WI38 (cell line): ENCODE measurements around the gene LRRFIP2.
A peak's percentile ranks its signal among the peaks of the same experiment; 100 is the strongest.

ENCODE experiments used
- H3K4me3 ChIP-seq: 2 replicates; pipeline ENCODE4 v1.5.1; 2011; ENCODE audit warnings: low read depth, mild to moderate bottlenecking, control low read depth, low read length
- TF ChIP-seq, protein P1 (sequence below): IDR thresholded peaks from 2 replicates; pipeline ENCODE4 v1.5.1; 2012; ENCODE audit warnings: low read depth, mild to moderate bottlenecking, control low read depth, low read length

LRRFIP2 gene

DNA sequence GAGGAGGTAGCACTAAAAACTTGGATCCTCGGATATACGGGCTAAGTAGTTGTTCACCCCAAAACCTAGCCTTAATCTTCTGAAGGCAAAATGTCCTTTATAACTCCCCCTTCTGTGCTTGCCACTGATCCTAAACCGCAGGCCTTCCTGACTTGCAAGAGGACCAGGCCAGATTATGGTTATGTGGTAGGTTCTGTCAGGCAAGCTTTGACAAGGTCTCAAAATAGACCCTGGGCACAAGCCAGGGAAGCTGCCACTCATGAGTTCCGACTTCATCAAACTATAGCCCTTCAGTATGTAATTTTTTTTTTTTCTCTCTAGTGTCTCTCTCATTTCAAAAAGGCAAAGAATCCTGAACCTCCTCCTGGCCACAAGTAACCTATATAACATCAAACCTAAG is 3.2 kb downstream of the LRRFIP2 start:
- TF ChIP-seq, protein P1, sequence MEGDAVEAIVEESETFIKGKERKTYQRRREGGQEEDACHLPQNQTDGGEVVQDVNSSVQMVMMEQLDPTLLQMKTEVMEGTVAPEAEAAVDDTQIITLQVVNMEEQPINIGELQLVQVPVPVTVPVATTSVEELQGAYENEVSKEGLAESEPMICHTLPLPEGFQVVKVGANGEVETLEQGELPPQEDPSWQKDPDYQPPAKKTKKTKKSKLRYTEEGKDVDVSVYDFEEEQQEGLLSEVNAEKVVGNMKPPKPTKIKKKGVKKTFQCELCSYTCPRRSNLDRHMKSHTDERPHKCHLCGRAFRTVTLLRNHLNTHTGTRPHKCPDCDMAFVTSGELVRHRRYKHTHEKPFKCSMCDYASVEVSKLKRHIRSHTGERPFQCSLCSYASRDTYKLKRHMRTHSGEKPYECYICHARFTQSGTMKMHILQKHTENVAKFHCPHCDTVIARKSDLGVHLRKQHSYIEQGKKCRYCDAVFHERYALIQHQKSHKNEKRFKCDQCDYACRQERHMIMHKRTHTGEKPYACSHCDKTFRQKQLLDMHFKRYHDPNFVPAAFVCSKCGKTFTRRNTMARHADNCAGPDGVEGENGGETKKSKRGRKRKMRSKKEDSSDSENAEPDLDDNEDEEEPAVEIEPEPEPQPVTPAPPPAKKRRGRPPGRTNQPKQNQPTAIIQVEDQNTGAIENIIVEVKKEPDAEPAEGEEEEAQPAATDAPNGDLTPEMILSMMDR = no peak
- H3K4me3 ChIP-seq = no peak overlapping the region

- no peak overlapping the region for H3K4me3 ChIP-seq
Observed at GRCh38 chr3:37170513-37170912, 3.9 kb downstream of the LRRFIP2 start.

GRCh38 chr3:37170060-37170459 is 4.3 kb downstream of the LRRFIP2 start:
- TF ChIP-seq, protein P1 = no peak
- H3K4me3 ChIP-seq = peak overlapping the region; percentile 3; the same call in 1 of the 2 replicates

More at GRCh38 chr3:37170513-37170912, 3.9 kb downstream of the LRRFIP2 start:
- TF ChIP-seq, protein P1 = no peak

DNA sequence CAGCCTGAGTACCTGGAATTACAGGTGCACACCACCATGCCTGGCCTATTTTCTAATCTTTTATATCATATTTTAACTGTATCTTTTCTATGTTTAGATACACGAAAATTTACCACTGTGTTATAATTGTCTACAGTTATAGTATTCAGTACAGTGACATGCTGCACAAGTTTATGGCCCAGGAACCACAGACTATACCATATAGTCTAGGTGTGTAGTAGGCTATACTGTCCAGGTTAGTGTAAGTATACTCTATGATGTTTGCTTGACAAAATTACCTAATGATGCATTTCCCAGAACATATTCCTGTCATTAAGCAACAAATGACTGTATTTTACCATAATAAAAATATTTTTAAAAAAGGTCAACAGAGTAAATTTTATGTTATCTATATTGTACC is 5.5 kb downstream of the LRRFIP2 start:
- TF ChIP-seq, protein P1 = no peak
- H3K4me3 ChIP-seq = no peak overlapping the region

GRCh38 chr3:37163262-37164015 is 10.9 kb downstream of the LRRFIP2 start:
- no peak overlapping the region for H3K4me3 ChIP-seq

GRCh38 chr3:37162501-37163245 is 11.7 kb downstream of the LRRFIP2 start:
- TF ChIP-seq, protein P1 = no peak
- no peak overlapping the region for H3K4me3 ChIP-seq

More at GRCh38 chr3:37163262-37164015, 10.9 kb downstream of the LRRFIP2 start:
- TF ChIP-seq, protein P1 = no peak

GRCh38 chr3:37161351-37161750 is 13.0 kb downstream of the LRRFIP2 start:
- no peak overlapping the region for H3K4me3 ChIP-seq
- TF ChIP-seq, protein P1 = no peak
